Osteoblast (primary cell): Measurements from ENCODE around the gene SCG5. TPM values are rescaled to one million over a fixed set of nuclear protein-coding genes. Genes with fewer than 3 reads are reported as not detected.
A peak's percentile ranks its signal among the peaks of the same experiment; 100 is the strongest.

ENCODE experiments used
- DNase-seq: peaks from one replicate; pipeline ENCODE4 v3.0.0; 2011; ENCODE audit warnings: low spot score, mixed read lengths; ENCODE audit not compliant: insufficient read length; ENCODE audit errors: missing footprints
- H2AFZ ChIP-seq: 2 replicates; pipeline ENCODE4 v1.6.0; 2011; ENCODE audit warnings: mild to moderate bottlenecking, low read length
- H3K27ac ChIP-seq: 2 replicates; pipeline ENCODE4 v1.5.1; 2011; ENCODE audit warnings: mild to moderate bottlenecking, low read depth, low read length, moderate library complexity
- H3K27me3 ChIP-seq: 2 replicates; pipeline ENCODE4 v1.6.0; 2012; ENCODE audit warnings: mild to moderate bottlenecking, control low read depth, inconsistent platforms, low read length, moderate library complexity; ENCODE audit not compliant: insufficient read depth
- H3K36me3 ChIP-seq: 2 replicates; pipeline ENCODE4 v1.5.1; 2011; ENCODE audit warnings: mild to moderate bottlenecking, low read length, control low read depth, moderate library complexity; ENCODE audit not compliant: insufficient read depth
- H3K4me1 ChIP-seq: 2 replicates; pipeline ENCODE4 v1.5.1; 2011; ENCODE audit warnings: mild to moderate bottlenecking, low read length, control low read depth, moderate library complexity; ENCODE audit not compliant: insufficient read depth
- H3K4me2 ChIP-seq: 2 replicates; pipeline ENCODE4 v1.6.0; 2011; ENCODE audit warnings: mild to moderate bottlenecking, low read length; ENCODE audit not compliant: insufficient read depth
- H3K4me3 ChIP-seq: fragments of 200-600 bp; sonication (generic); 3 replicates; pipeline ENCODE4 v1.5.1; 2012; ENCODE audit warnings: mild to moderate bottlenecking, low read length, inconsistent platforms; ENCODE audit not compliant: insufficient read depth
- H3K79me2 ChIP-seq: 2 replicates; pipeline ENCODE4 v1.6.0; 2012; ENCODE audit warnings: mild to moderate bottlenecking, low read length, control low read depth, inconsistent platforms; ENCODE audit not compliant: insufficient read depth
- H3K9me3 ChIP-seq: 2 replicates; pipeline ENCODE4 v1.5.1; 2011; ENCODE audit warnings: low read depth, low read length, control low read depth
- H4K20me1 ChIP-seq: 2 replicates; pipeline ENCODE4 v1.6.0; 2012; ENCODE audit warnings: mild to moderate bottlenecking, low read length, control low read depth; ENCODE audit not compliant: insufficient read depth
- total RNA-seq: library from RNA; depleted of rRNA; stranded (reverse); fragments of >200 nt; gene quantifications from 2 replicates; pipeline ENCODE4 v1.2.3, GENCODE V29; 2012
- TF ChIP-seq, protein P1 (sequence below): IDR thresholded peaks from 2 replicates; pipeline ENCODE4 v1.5.1; 2011; ENCODE audit warnings: mild to moderate bottlenecking, low read depth, low read length, moderate library complexity; ENCODE audit errors: extremely low read depth

The SCG5 gene
- total RNA-seq, 1 donor: 9.0 TPM

DNA sequence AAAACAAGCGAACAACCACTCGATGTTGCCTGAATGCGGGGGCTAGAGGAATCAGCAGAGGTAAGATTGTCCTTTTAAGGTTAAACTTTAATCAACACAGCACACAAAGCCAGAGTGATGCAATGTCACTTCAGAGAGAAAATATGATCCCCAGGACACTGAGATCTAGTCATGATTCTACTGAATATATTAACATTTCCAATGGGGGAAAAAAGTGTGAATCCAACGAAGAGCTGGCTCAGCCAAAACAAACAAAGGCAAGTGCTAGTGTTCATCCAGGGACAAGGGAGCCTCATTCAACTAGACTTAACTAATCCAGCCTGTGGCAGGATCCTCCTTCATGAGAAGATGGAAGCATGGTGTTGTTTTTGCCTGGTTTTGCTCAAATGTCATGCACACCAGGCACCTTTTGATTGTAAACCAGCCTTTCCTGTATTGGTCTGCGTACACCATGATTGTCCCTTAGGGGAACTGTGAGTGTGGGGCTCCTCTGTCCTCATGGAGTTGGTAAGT is 35.8 kb downstream of the SCG5 start:
- no peak for DNase-seq
- Histone ChIP-seq H3K4me1 (peaks cover 27% of the 10 kb centered on the region), H3K27ac (peak overlapping the region; percentile 3), H3K27me3 (no peaks in the 10 kb centered on the region), H3K4me3 (no peak overlapping the region), H3K9me3 (no peaks in the 10 kb centered on the region), H2AFZ (peak overlapping the region; percentile 69), H4K20me1 (no peaks in the 10 kb centered on the region), H3K79me2 (peaks cover 3% of the 10 kb centered on the region), H3K36me3 (no peaks in the 10 kb centered on the region), H3K4me2 (peak overlapping the region; percentile 13)
- TF ChIP-seq, protein P1, sequence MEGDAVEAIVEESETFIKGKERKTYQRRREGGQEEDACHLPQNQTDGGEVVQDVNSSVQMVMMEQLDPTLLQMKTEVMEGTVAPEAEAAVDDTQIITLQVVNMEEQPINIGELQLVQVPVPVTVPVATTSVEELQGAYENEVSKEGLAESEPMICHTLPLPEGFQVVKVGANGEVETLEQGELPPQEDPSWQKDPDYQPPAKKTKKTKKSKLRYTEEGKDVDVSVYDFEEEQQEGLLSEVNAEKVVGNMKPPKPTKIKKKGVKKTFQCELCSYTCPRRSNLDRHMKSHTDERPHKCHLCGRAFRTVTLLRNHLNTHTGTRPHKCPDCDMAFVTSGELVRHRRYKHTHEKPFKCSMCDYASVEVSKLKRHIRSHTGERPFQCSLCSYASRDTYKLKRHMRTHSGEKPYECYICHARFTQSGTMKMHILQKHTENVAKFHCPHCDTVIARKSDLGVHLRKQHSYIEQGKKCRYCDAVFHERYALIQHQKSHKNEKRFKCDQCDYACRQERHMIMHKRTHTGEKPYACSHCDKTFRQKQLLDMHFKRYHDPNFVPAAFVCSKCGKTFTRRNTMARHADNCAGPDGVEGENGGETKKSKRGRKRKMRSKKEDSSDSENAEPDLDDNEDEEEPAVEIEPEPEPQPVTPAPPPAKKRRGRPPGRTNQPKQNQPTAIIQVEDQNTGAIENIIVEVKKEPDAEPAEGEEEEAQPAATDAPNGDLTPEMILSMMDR: no peak

DNA sequence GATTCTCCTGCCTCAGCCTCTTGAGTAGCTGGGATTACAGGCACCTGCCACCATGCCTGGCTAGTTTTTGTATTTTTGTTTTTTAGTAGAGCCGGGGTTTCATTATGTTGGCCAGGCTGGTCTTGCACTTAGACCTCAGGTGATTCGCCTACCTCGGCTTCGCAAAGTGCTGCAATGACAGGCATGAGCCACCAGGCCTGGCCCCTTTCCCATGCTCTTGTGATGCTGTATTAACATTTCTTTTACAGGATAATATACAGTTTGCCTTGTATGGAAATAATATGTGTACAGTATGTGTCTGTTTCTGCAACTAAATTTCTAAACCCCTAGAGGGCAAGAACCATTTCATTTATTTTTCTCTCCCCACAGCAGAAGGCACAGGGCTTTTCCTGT is 37.8 kb downstream of the SCG5 start:
- Histone ChIP-seq H2AFZ (no peak overlapping the region), H3K27ac (no peak overlapping the region), H3K27me3 (no peaks in the 10 kb centered on the region), H4K20me1 (no peaks in the 10 kb centered on the region), H3K9me3 (no peaks in the 10 kb centered on the region), H3K4me3 (no peak overlapping the region), H3K36me3 (no peaks in the 10 kb centered on the region), H3K4me2 (no peak overlapping the region), H3K79me2 (peaks cover 2% of the 10 kb centered on the region), H3K4me1 (peaks cover 46% of the 10 kb centered on the region)
- no peak for DNase-seq
- TF ChIP-seq, protein P1: no peak

DNA sequence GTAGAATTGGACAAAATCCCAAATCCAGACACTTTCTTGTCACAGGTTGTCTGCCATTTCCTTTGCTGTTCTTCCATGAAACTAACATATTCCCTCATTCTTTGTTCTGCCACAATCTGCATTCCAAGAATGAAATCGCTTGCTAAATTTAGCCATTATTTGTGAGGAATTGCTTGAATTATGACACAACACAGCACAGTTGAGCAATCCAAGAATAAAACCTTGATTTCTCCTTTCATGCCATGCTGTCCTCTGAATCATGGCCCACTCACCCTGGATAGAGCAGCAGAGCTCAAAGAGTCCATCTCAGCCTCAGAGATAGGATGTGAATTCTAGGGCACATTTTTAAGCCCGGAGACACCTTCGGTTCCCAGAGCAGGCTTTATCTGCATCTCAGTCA is 41.1 kb downstream of the SCG5 start:
- peaks cover 15% of the 10 kb centered on the region for H3K79me2 ChIP-seq
- no peaks in the 10 kb centered on the region for H3K9me3 ChIP-seq
- H3K27ac ChIP-seq: peak overlapping the region; percentile 98
- H2AFZ ChIP-seq: peak overlapping the region; percentile 4
- no peaks in the 10 kb centered on the region for H4K20me1 ChIP-seq
- peak; percentile 91 for DNase-seq
- peak overlapping the region; percentile 54 for H3K4me2 ChIP-seq
- H3K27me3 ChIP-seq: no peaks in the 10 kb centered on the region
- peaks cover 6% of the 10 kb centered on the region for H3K36me3 ChIP-seq
- H3K4me3 ChIP-seq: peak overlapping the region; percentile 17
- H3K4me1 ChIP-seq: peaks cover 47% of the 10 kb centered on the region
- TF ChIP-seq, protein P1: no peak

DNA sequence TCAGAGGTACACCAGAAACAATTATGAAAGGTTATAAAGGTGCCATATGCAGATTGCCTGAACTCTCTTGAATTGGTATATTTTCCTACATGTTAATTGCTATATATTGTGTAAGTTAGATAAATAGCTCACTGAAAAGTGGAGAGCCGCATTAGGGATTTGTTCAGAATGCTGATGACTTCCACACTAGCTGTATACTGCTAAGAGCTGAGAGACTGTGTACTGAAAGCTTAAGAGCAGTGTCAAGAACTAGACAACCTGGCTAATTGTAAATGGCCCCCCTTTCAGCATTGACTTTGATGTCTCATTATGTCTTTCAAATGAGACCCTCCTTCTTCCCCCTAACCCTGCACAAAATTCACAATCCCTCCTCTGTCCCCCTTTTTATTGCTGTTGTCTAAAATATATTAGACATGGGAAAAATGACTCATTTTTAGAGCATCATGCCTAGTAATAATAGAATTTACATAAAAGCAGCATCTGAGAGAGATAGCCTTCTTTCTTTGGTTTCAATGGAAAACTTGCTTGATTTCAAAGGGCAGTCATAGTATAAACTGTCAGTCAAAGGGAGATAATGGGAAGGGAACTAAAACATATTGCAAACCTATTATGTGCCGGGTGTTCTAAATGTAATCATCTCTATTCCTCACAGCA is 41.6 kb downstream of the SCG5 start:
- Histone ChIP-seq H3K27me3 (no peaks in the 10 kb centered on the region), H3K4me1 (peaks cover 50% of the 10 kb centered on the region), H3K4me3 (peak overlapping the region; percentile 17), H4K20me1 (no peaks in the 10 kb centered on the region), H3K27ac (peak overlapping the region; percentile 98), H3K9me3 (no peaks in the 10 kb centered on the region), H3K79me2 (peaks cover 15% of the 10 kb centered on the region), H2AFZ (no peak overlapping the region), H3K4me2 (peak overlapping the region; percentile 54), H3K36me3 (peaks cover 6% of the 10 kb centered on the region)
- TF ChIP-seq, protein P1: no peak
- DNase-seq: no peak
